ENCODE data around the gene SHANK2.

The SHANK2 gene

DNA sequence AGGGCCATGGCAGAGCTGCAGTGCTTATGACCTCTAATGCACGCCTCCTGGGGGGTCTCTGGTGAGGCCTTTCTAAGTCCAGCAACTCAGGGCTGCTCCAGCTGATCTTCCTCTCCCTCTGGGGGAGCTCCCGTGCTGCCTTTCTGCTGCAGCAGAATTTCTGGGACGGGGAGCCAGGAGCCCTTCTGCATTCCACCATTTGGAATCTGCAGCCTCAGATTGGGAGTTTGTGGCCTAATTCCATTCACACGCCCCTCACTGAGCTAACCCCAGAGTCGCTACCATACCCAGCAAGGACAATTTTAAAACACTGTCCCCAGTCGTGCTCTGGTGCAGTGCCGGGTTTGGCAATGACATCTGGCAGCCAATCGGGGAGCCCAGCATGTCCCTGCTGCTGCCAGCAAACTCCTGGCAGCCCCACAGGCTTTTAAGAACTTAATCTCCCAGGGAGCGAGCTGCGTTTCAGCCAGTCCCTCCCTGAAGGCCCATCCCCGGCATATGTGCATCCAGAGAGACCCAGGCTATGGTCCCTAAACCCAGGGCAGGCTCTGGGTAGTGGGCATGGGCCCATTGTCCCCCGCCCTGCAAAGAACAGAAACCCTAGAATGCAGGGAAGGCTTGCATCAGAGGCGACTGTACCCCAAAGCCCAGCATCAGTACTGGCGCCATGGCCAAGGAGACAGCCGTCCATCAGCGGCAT, 4.7 kb downstream of the SHANK2 start:
- no peaks in the 10 kb centered on the region for H3K9me3 ChIP-seq (ENCODE audit: insufficient read depth, low read length, severe bottlenecking)
- ATAC-seq (ENCODE audit: insufficient read depth, low read depth) (no peak), DNase-seq (no peak)
- H3K4me3 ChIP-seq (ENCODE audit: low read depth in 1 of 2, low read length in 2 of 2), result no peak overlapping the region
- no peaks in the 10 kb centered on the region for H3K36me3 ChIP-seq (ENCODE audit: insufficient read depth, low read length)
- H3K9ac ChIP-seq (ENCODE audit: low read depth, low read length), result no peak overlapping the region
- no peaks in the 10 kb centered on the region for H4K20me1 ChIP-seq (ENCODE audit: insufficient read depth, low read length)
- no peaks in the 10 kb centered on the region for H3K79me2 ChIP-seq (ENCODE audit: insufficient read depth, low read length)
- H3K4me1 ChIP-seq (ENCODE audit: insufficient read depth, low read length), result no peaks in the 10 kb centered on the region
- H2AFZ ChIP-seq (ENCODE audit: low read depth, low read length), result no peak overlapping the region
- no peaks in the 10 kb centered on the region for H3K27me3 ChIP-seq (ENCODE audit: insufficient read depth, low read length, poor library complexity)
- H3K27ac ChIP-seq (ENCODE audit: low read length), result no peak overlapping the region
- no peak overlapping the region for H3K4me2 ChIP-seq (ENCODE audit: insufficient read depth, low read length)
- TF ChIP-seq EZH2 (IDR thresholded peaks at IDR 0.05; ENCODE audit: borderline replicate concordance, low read depth, low read length, severe bottlenecking), result no peak
- TF ChIP-seq, protein P1, sequence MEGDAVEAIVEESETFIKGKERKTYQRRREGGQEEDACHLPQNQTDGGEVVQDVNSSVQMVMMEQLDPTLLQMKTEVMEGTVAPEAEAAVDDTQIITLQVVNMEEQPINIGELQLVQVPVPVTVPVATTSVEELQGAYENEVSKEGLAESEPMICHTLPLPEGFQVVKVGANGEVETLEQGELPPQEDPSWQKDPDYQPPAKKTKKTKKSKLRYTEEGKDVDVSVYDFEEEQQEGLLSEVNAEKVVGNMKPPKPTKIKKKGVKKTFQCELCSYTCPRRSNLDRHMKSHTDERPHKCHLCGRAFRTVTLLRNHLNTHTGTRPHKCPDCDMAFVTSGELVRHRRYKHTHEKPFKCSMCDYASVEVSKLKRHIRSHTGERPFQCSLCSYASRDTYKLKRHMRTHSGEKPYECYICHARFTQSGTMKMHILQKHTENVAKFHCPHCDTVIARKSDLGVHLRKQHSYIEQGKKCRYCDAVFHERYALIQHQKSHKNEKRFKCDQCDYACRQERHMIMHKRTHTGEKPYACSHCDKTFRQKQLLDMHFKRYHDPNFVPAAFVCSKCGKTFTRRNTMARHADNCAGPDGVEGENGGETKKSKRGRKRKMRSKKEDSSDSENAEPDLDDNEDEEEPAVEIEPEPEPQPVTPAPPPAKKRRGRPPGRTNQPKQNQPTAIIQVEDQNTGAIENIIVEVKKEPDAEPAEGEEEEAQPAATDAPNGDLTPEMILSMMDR (IDR thresholded peaks at IDR 0.05; ENCODE audit: borderline replicate concordance, extremely low read depth, low read length, poor library complexity, severe bottlenecking), result no peak

DNA sequence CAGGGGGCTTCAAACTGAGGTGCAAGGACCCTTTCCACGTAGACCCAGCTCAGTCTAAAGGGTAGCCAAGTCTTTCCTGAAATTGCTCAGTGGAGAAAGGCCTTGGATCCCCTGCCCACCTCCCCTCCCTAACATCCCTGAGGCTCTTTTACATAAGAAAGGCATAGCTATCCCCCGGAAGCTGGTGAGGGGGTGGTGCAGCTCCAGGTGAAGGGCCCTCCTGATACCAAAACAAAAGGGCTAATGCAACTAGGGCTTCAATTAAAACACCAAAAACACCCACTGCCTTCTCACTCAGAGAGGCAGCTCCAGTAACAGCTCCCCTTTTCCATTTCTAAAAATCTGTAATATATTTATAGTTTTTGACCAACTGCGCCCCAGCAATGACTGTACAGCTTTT, 5.8 kb downstream of the SHANK2 start:
- DNase-seq (no peak), ATAC-seq (ENCODE audit: insufficient read depth, low read depth) (no peak)
- Histone ChIP-seq H3K27me3 (ENCODE audit: insufficient read depth, low read length, poor library complexity) (no peaks in the 10 kb centered on the region), H3K4me2 (ENCODE audit: insufficient read depth, low read length) (no peak overlapping the region), H2AFZ (ENCODE audit: low read depth, low read length) (no peak overlapping the region), H3K9ac (ENCODE audit: low read depth, low read length) (no peak overlapping the region), H3K9me3 (ENCODE audit: insufficient read depth, low read length, severe bottlenecking) (no peaks in the 10 kb centered on the region), H3K27ac (ENCODE audit: low read length) (no peak overlapping the region), H4K20me1 (ENCODE audit: insufficient read depth, low read length) (no peaks in the 10 kb centered on the region), H3K4me1 (ENCODE audit: insufficient read depth, low read length) (no peaks in the 10 kb centered on the region), H3K79me2 (ENCODE audit: insufficient read depth, low read length) (no peaks in the 10 kb centered on the region), H3K4me3 (ENCODE audit: low read depth in 1 of 2, low read length in 2 of 2) (no peak overlapping the region), H3K36me3 (ENCODE audit: insufficient read depth, low read length) (no peaks in the 10 kb centered on the region)
- TF ChIP-seq, protein P1 (IDR thresholded peaks at IDR 0.05; ENCODE audit: borderline replicate concordance, extremely low read depth, low read length, poor library complexity, severe bottlenecking), result no peak
- no peak for TF ChIP-seq EZH2 (IDR thresholded peaks at IDR 0.05; ENCODE audit: borderline replicate concordance, low read depth, low read length, severe bottlenecking)

DNA sequence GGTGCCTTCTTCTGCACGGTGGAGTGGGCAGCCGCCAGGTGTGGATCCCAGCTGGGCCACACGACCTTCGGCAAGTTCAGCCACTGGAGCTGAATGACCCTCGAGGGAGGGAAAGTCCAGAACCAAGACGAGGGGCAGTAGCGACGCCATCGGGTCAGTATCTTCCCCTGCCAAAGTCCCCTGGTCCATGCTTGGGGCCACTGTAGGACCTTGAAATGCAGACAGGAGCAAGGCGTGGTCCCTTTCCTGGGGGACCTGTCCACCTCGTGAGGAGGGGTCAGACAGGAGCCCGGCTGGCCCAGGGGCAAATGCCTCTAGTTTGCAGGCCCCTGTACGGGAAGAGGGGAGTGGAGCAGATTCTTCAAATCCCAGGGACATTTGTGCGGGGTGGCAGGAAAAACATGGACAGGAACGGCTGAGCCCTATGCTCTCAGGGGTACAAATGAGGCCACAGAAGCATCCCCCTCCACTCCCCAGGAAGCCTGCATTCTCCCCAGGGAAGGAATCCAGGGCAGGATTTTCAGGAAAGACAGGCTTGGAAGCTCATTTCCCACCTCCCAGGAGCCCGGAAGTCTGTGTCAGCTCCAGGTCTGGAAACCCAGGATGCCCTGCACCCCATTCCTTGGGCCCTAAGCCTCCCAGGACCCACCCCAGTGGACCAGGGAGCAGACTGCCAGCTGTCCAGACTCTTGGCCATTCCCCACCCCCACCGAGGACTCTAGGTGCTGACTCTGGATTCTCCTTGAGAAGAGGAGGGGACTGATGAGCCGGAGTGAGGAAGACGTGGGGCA, 6.6 kb downstream of the SHANK2 start:
- no peaks in the 10 kb centered on the region for H3K4me1 ChIP-seq (ENCODE audit: insufficient read depth, low read length)
- no peaks in the 10 kb centered on the region for H4K20me1 ChIP-seq (ENCODE audit: insufficient read depth, low read length)
- ATAC-seq (ENCODE audit: insufficient read depth, low read depth) (no peak), DNase-seq (no peak)
- H3K9ac ChIP-seq (ENCODE audit: low read depth, low read length), result no peak overlapping the region
- no peaks in the 10 kb centered on the region for H3K27me3 ChIP-seq (ENCODE audit: insufficient read depth, low read length, poor library complexity)
- no peak overlapping the region for H3K27ac ChIP-seq (ENCODE audit: low read length)
- H3K9me3 ChIP-seq (ENCODE audit: insufficient read depth, low read length, severe bottlenecking), result no peaks in the 10 kb centered on the region
- H3K79me2 ChIP-seq (ENCODE audit: insufficient read depth, low read length), result no peaks in the 10 kb centered on the region
- TF ChIP-seq, protein P1 (IDR thresholded peaks at IDR 0.05; ENCODE audit: borderline replicate concordance, extremely low read depth, low read length, poor library complexity, severe bottlenecking), result no peak
- no peak for TF ChIP-seq EZH2 (IDR thresholded peaks at IDR 0.05; ENCODE audit: borderline replicate concordance, low read depth, low read length, severe bottlenecking)
- no peak overlapping the region for H3K4me2 ChIP-seq (ENCODE audit: insufficient read depth, low read length)
- H2AFZ ChIP-seq (ENCODE audit: low read depth, low read length), result no peak overlapping the region
- H3K4me3 ChIP-seq (ENCODE audit: low read depth in 1 of 2, low read length in 2 of 2), result no peak overlapping the region
- H3K36me3 ChIP-seq (ENCODE audit: insufficient read depth, low read length), result no peaks in the 10 kb centered on the region

Data from DND-41 (cell line).